ENCODE measurements around the gene TMEM150B. TPM values are rescaled to one million over a fixed set of nuclear protein-coding genes. Genes with fewer than 3 reads are reported as not detected.

TMEM150B gene
- total RNA-seq, 1 donor = under 0.01 TPM

DNA sequence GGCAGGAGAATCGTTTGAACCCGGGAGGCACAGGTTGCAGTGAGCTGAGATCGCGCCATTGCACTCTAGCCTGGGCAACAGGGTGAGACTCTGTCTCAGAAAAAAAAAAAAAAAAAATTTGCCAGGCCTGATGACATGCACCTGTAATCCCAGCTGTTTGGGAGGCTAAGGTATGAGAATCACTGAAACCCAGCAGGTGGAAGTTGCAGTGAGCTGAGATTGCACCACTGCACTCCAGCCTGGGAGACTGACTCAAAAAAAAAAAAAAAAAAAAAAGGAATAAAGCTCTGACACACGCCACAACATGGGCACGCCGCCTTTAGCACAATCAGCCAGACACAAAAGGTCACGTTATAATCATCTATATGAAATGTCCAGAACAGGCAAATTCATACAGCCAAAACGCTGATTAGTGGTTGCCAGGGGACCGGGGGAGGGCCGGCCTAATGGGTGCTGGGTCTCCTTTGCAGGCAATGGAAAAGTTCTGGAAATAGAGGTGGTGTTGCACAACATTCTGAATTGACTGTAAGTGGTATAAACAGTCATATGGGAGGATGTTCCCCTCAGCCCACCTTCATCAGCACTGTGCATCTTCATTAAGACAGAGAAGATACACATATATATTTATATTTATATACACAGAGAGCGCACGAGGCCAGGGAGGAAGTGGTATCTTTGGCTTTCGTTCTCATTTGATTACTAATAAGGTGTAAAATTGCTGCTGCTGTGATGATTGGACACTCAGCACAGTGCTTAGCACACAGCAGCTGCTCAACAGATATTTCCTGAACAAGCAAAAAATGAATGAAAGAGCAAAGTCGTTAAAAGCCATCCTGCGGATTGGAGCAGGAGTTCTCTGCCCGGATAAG, 49.1 kb downstream of the TMEM150B start:
- Histone ChIP-seq H3K36me3 (ENCODE audit: insufficient read depth, low read length) (peaks cover 6% of the 10 kb centered on the region), H3K4me3 (ENCODE audit: insufficient read depth, low read length) (no peak overlapping the region), H3K4me1 (ENCODE audit: insufficient read depth, low read length) (peaks cover 14% of the 10 kb centered on the region), H4K20me1 (ENCODE audit: insufficient read depth, low read length) (no peaks in the 10 kb centered on the region), H3K27ac (ENCODE audit: low read depth, low read length) (no peak overlapping the region), H3K79me2 (ENCODE audit: insufficient read depth, low read length) (peaks cover 7% of the 10 kb centered on the region), H3K4me2 (ENCODE audit: insufficient read depth, low read length) (no peak overlapping the region), H3K27me3 (ENCODE audit: insufficient read depth, low read length) (no peaks in the 10 kb centered on the region), H3K9me3 (ENCODE audit: low read depth, low read length) (no peaks in the 10 kb centered on the region), H2AFZ (ENCODE audit: low read length) (no peak overlapping the region)
- TF ChIP-seq, protein P1, sequence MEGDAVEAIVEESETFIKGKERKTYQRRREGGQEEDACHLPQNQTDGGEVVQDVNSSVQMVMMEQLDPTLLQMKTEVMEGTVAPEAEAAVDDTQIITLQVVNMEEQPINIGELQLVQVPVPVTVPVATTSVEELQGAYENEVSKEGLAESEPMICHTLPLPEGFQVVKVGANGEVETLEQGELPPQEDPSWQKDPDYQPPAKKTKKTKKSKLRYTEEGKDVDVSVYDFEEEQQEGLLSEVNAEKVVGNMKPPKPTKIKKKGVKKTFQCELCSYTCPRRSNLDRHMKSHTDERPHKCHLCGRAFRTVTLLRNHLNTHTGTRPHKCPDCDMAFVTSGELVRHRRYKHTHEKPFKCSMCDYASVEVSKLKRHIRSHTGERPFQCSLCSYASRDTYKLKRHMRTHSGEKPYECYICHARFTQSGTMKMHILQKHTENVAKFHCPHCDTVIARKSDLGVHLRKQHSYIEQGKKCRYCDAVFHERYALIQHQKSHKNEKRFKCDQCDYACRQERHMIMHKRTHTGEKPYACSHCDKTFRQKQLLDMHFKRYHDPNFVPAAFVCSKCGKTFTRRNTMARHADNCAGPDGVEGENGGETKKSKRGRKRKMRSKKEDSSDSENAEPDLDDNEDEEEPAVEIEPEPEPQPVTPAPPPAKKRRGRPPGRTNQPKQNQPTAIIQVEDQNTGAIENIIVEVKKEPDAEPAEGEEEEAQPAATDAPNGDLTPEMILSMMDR (IDR thresholded peaks at IDR 0.05; ENCODE audit: extremely low read depth, low read depth, low read length) = no peak
- no peak for DNase-seq (ENCODE audit: insufficient read length, low spot score, missing footprints)

DNA sequence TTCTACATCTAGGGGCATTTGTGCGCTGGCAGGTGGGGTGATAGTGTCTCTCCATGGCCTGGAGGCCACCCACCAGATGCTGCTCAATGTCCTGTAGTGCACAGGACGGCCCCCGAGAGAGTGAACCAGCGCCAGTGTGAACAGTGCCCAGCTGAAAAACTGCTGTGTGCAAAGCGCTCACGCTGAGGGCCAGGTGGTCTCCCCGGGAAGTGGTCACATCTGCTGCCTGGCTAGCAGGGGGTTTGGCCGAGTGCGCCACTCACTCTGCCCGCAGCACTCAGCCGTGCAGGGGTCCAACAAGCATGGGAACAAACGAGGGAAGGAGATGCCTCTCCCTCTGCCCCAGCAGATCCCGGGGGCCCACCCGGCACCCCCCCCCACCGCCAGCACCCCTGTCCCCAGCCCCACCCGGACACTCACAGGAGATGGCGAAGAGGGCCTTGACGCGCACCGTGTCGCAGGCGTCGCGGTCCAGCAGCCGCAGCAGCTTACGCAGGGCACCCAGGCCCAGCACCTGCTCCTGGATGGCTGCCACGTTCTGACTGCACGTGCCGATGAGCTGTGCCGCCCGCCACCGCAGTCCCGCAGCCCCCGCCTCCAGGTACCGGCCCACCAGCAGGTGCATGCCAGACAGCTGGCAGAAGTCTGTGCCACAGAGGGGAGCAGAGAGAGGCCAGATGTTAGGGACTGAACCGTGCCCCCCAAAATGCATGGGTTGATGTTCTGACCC, 51.0 kb downstream of the TMEM150B start:
- H4K20me1 ChIP-seq (ENCODE audit: insufficient read depth, low read length) = no peaks in the 10 kb centered on the region
- peaks cover 2% of the 10 kb centered on the region for H3K79me2 ChIP-seq (ENCODE audit: insufficient read depth, low read length)
- peaks cover 2% of the 10 kb centered on the region for H3K4me1 ChIP-seq (ENCODE audit: insufficient read depth, low read length)
- no peaks in the 10 kb centered on the region for H3K9me3 ChIP-seq (ENCODE audit: low read depth, low read length)
- TF ChIP-seq, protein P1 (IDR thresholded peaks at IDR 0.05; ENCODE audit: extremely low read depth, low read depth, low read length) = no peak
- no peak for DNase-seq (ENCODE audit: insufficient read length, low spot score, missing footprints)
- no peak overlapping the region for H3K4me3 ChIP-seq (ENCODE audit: insufficient read depth, low read length)
- no peak overlapping the region for H3K4me2 ChIP-seq (ENCODE audit: insufficient read depth, low read length)
- H3K36me3 ChIP-seq (ENCODE audit: insufficient read depth, low read length) = peaks cover 6% of the 10 kb centered on the region
- no peak overlapping the region for H3K27ac ChIP-seq (ENCODE audit: low read depth, low read length)
- no peak overlapping the region for H2AFZ ChIP-seq (ENCODE audit: low read length)
- H3K27me3 ChIP-seq (ENCODE audit: insufficient read depth, low read length) = no peaks in the 10 kb centered on the region

DNA sequence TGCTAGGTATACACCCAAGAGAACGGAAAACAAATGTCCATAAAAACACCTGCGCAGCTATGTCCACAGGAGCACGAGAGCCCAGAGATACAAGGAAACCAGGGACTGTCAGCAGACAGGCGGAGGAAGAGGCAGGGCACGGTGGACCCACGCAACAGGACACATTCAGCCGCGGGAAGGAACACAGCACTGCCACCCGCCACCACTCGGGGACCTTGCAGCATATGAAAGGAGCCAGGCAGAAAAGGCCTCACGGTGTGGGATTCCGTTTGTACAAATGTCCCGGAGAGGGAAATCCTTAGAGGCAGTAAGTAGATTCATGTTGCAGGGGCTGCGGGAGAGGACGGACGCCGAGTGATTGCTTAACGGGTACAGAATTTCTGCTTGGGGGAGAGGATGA, 53.0 kb downstream of the TMEM150B start:
- Histone ChIP-seq H3K27ac (ENCODE audit: low read depth, low read length) (no peak overlapping the region), H4K20me1 (ENCODE audit: insufficient read depth, low read length) (no peaks in the 10 kb centered on the region), H3K36me3 (ENCODE audit: insufficient read depth, low read length) (peaks cover 5% of the 10 kb centered on the region), H3K79me2 (ENCODE audit: insufficient read depth, low read length) (no peaks in the 10 kb centered on the region), H3K4me1 (ENCODE audit: insufficient read depth, low read length) (no peaks in the 10 kb centered on the region), H3K4me3 (ENCODE audit: insufficient read depth, low read length) (no peak overlapping the region), H3K27me3 (ENCODE audit: insufficient read depth, low read length) (no peaks in the 10 kb centered on the region), H3K4me2 (ENCODE audit: insufficient read depth, low read length) (no peak overlapping the region), H2AFZ (ENCODE audit: low read length) (no peak overlapping the region), H3K9me3 (ENCODE audit: low read depth, low read length) (no peaks in the 10 kb centered on the region)
- TF ChIP-seq, protein P1 (IDR thresholded peaks at IDR 0.05; ENCODE audit: extremely low read depth, low read depth, low read length) = no peak
- DNase-seq (ENCODE audit: insufficient read length, low spot score, missing footprints) = no peak

Measured in osteoblast (primary cell).